AG09309 (cell line): Measurements from ENCODE around the gene IRAK2.
"Not testable (repeated sequence)": the region's sequence is repeated elsewhere in the genome, so short reads cannot be mapped to it uniquely, and the experiment has no call there.

Experiments
- DNase-seq: peaks from one replicate; pipeline ENCODE4 v3.0.0-alpha.2; 2010; ENCODE audit warnings: low read depth
- H3K4me3 ChIP-seq: 2 replicates; pipeline ENCODE4 v1.5.1; 2011; ENCODE audit warnings: mild to moderate bottlenecking, low read depth, low read length, moderate library complexity; ENCODE audit not compliant: control insufficient read depth
- CTCF ChIP-seq: IDR thresholded peaks from 2 replicates; pipeline ENCODE4 v1.5.1; 2011; ENCODE audit warnings: mild to moderate bottlenecking, low read depth, low read length, inconsistent platforms; ENCODE audit not compliant: insufficient read depth, control insufficient read depth; ENCODE audit errors: missing control alignments

The IRAK2 gene

GRCh38 chr3:10149226-10149625 is 15.5 kb upstream of the IRAK2 start:
- no peak overlapping the region for H3K4me3 ChIP-seq
- no peak for TF ChIP-seq CTCF
- no peak for DNase-seq

GRCh38 chr3:10150987-10151386 is 13.7 kb upstream of the IRAK2 start:
- DNase-seq: no peak
- H3K4me3 ChIP-seq: no peak overlapping the region
- TF ChIP-seq CTCF: no peak

- TF ChIP-seq CTCF: no peak
- DNase-seq: no peak
- H3K4me3 ChIP-seq: no peak overlapping the region
Measured at GRCh38 chr3:10154335-10155122, 10.2 kb upstream of the IRAK2 start.

GRCh38 chr3:10155123-10155472 is 9.6 kb upstream of the IRAK2 start:
- no peak for TF ChIP-seq CTCF
- DNase-seq: no peak
- no peak overlapping the region for H3K4me3 ChIP-seq

- no peak for DNase-seq
- no peak for TF ChIP-seq CTCF
- H3K4me3 ChIP-seq: no peak overlapping the region
Measured at GRCh38 chr3:10155658-10156057, 9.1 kb upstream of the IRAK2 start.

GRCh38 chr3:10157031-10157430 is 7.7 kb upstream of the IRAK2 start:
- no peak overlapping the region for H3K4me3 ChIP-seq
- no peak for TF ChIP-seq CTCF
- DNase-seq: no peak

- DNase-seq, H3K4me3 ChIP-seq: not testable (repeated sequence)
Measured at GRCh38 chr3:10158555-10158954, 6.2 kb upstream of the IRAK2 start.
